GM12878 (cell line): ENCODE results near the gene ETV3L. TPM values are rescaled to one million over a fixed set of nuclear protein-coding genes. Genes with fewer than 3 reads are reported as not detected.

Experiments
- GABPA ChIP-seq: IDR thresholded peaks from 2 replicates; pipeline ENCODE4 v1.6.1; 2014; ENCODE audit warnings: antibody characterized with exemption, low read depth, mild to moderate bottlenecking, inconsistent platforms
- MEF2A ChIP-seq: IDR thresholded peaks from 2 replicates; pipeline ENCODE4 v1.6.1; 2011; ENCODE audit warnings: low read depth, mild to moderate bottlenecking, low read length, moderate library complexity; ENCODE audit not compliant: insufficient read depth
- MEF2B ChIP-seq: fragments of 450-650 bp; IDR thresholded peaks from 2 replicates; pipeline ENCODE4 v1.6.1; 2018; ENCODE audit warnings: mild to moderate bottlenecking, moderate library complexity; ENCODE audit not compliant: partially characterized antibody, poor library complexity, severe bottlenecking
- SUZ12 ChIP-seq: fragments of 200-600 bp; sonication (generic); IDR thresholded peaks from one replicate; pipeline ENCODE4 v1.6.1; 2018; ENCODE audit warnings: antibody characterized with exemption, mild to moderate bottlenecking; ENCODE audit not compliant: unreplicated experiment
- polyA plus RNA-seq, 11 experiments: library from polyadenylated mRNA; depleted of rRNA in 4 of 11; unstranded in 6 of 11; stranded (reverse) in 5 of 11; fragments of >200 nt; fragmentation: Nextera tagmentation in 4 of 11; fragmentation: Illumina TruSeq in 1 of 11; extraction: Ambion mirVana in 4 of 11; extraction: Trizol in 1 of 11; gene quantifications; 1 replicate in 1 of 11; 2 replicates in 10 of 11; pipeline versions ENCODE4 v1.2.1 to v1.2.3, GENCODE V29; 2011 to 2016; ENCODE audit warnings: inconsistent platforms in 2 of 11, missing spikeins in 2 of 11, low read depth in 1 of 11
- total RNA-seq, 4 experiments: library from RNA; depleted of rRNA in 3 of 4; stranded (reverse); fragments of >200 nt in 3 of 4; fragmentation: Illumina TruSeq in 1 of 4; extraction: Trizol in 1 of 4; gene quantifications; 2 replicates each; pipeline versions ENCODE4 v1.2.1 to v1.2.3, GENCODE V29; 2013 to 2021
- TF ChIP-seq, protein P1 (sequence below): fragments of 450-650 bp; IDR thresholded peaks from 2 replicates; pipeline ENCODE4 v1.6.1; 2017; ENCODE audit warnings: mild to moderate bottlenecking
- TF ChIP-seq, protein P2 (sequence below): IDR thresholded peaks from 2 replicates; pipeline ENCODE4 v1.6.1; 2012; ENCODE audit warnings: low read length, inconsistent platforms
- TF ChIP-seq, protein P3 (sequence below): fragments of 450-650 bp; IDR thresholded peaks from 2 replicates; pipeline ENCODE4 v1.6.1; 2016; ENCODE audit warnings: mild to moderate bottlenecking
- TF ChIP-seq, protein P4 (sequence below): IDR thresholded peaks from 2 replicates; pipeline ENCODE4 v1.6.1; 2011; ENCODE audit warnings: low read depth, low read length, improper control_type of control experiment, borderline replicate concordance

Gene ETV3L
- total and polyA plus RNA-seq, 10 of the 15 experiments (the other 5 are each of a cell fraction or from before 2014, with no cell fraction given): 0.03 to 1.3 (median 0.44) TPM

DNA sequence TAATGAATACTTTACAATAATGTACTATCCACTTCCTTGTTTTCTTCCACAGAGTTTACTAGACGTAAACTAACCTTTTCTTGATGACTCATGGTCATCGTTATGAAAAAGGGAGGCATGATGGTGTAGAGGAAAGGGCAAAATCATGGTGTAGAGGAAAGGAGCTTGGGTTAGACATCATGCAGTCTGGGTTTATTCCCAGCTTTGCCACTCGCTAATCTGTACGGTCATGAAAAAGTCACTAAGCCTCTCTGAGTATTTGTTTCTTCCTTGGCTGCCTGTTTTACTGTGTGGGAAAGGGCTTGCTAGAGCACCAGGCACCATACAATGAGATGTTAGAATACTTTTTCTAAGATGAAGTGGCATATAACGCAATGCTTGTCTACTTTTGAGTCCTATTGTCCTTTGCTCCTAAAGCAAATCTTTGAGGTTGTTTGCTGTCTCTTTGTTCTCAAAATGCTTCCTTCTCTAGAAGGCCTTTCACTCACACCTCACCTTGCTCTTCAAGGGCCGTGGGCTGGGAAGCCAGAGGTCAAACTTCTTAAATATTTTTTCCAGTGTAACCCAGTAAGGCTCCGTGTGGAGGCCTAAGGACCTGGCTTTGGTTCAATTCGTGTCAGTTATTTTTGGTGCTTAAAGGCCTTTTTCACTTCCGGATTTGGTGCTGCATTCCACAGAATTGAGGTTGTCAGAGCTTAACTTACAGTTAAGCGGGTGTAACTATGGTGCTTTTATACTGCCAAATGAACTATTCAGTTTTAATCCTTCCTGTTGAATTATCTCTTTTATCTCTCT, 48.5 kb upstream of the ETV3L start (continued):
- TF ChIP-seq, protein P1, sequence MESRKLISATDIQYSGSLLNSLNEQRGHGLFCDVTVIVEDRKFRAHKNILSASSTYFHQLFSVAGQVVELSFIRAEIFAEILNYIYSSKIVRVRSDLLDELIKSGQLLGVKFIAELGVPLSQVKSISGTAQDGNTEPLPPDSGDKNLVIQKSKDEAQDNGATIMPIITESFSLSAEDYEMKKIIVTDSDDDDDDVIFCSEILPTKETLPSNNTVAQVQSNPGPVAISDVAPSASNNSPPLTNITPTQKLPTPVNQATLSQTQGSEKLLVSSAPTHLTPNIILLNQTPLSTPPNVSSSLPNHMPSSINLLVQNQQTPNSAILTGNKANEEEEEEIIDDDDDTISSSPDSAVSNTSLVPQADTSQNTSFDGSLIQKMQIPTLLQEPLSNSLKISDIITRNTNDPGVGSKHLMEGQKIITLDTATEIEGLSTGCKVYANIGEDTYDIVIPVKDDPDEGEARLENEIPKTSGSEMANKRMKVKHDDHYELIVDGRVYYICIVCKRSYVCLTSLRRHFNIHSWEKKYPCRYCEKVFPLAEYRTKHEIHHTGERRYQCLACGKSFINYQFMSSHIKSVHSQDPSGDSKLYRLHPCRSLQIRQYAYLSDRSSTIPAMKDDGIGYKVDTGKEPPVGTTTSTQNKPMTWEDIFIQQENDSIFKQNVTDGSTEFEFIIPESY: peak; percentile 61; the same call in 1 of the 2 replicates
- TF ChIP-seq, protein P2, sequence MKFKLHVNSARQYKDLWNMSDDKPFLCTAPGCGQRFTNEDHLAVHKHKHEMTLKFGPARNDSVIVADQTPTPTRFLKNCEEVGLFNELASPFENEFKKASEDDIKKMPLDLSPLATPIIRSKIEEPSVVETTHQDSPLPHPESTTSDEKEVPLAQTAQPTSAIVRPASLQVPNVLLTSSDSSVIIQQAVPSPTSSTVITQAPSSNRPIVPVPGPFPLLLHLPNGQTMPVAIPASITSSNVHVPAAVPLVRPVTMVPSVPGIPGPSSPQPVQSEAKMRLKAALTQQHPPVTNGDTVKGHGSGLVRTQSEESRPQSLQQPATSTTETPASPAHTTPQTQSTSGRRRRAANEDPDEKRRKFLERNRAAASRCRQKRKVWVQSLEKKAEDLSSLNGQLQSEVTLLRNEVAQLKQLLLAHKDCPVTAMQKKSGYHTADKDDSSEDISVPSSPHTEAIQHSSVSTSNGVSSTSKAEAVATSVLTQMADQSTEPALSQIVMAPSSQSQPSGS: no peak
- TF ChIP-seq SUZ12 (no peak), MEF2A (0 out of 2 replicates have a peak, but pooled peaks have one; percentile 26), GABPA (no peak), MEF2B (peak; percentile 50)
- TF ChIP-seq, protein P3, sequence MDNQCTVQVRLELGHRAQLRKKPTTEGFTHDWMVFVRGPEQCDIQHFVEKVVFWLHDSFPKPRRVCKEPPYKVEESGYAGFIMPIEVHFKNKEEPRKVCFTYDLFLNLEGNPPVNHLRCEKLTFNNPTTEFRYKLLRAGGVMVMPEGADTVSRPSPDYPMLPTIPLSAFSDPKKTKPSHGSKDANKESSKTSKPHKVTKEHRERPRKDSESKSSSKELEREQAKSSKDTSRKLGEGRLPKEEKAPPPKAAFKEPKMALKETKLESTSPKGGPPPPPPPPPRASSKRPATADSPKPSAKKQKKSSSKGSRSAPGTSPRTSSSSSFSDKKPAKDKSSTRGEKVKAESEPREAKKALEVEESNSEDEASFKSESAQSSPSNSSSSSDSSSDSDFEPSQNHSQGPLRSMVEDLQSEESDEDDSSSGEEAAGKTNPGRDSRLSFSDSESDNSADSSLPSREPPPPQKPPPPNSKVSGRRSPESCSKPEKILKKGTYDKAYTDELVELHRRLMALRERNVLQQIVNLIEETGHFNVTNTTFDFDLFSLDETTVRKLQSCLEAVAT: 0 out of 2 replicates have a peak, but pooled peaks have one; percentile 35
- TF ChIP-seq, protein P4, sequence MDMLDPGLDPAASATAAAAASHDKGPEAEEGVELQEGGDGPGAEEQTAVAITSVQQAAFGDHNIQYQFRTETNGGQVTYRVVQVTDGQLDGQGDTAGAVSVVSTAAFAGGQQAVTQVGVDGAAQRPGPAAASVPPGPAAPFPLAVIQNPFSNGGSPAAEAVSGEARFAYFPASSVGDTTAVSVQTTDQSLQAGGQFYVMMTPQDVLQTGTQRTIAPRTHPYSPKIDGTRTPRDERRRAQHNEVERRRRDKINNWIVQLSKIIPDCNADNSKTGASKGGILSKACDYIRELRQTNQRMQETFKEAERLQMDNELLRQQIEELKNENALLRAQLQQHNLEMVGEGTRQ: no peak
